K562 (cell line): ENCODE measurements around the gene TRIM38. TPM values are rescaled to one million over a fixed set of nuclear protein-coding genes. Genes with fewer than 3 reads are reported as not detected.

ENCODE experiments used
- BRF1 ChIP-seq: IDR thresholded peaks from 3 replicates; pipeline ENCODE4 v1.6.1; 2011; ENCODE audit warnings: borderline replicate concordance, mild to moderate bottlenecking; ENCODE audit not compliant: insufficient read length; ENCODE audit errors: extremely low read depth
- CREM ChIP-seq: IDR thresholded peaks from 2 replicates; pipeline ENCODE4 v1.6.1; 2014; ENCODE audit warnings: antibody characterized with exemption, low read depth
- FUS ChIP-seq: fragments of 200-400 bp; formaldehyde crosslinking; optimal IDR thresholded peaks from 2 replicates; pipeline ENCODE3; 2017; ENCODE audit warnings: low read depth, low read length
- ILF3 ChIP-seq: fragments of 450-650 bp; IDR thresholded peaks from 2 replicates; pipeline ENCODE4 v1.6.1; 2018; ENCODE audit warnings: antibody characterized with exemption, mild to moderate bottlenecking, moderate library complexity, borderline replicate concordance
- NCOA4 ChIP-seq: fragments of 450-650 bp; IDR thresholded peaks from 2 replicates; pipeline ENCODE4 v1.6.1; 2018; ENCODE audit warnings: mild to moderate bottlenecking; ENCODE audit not compliant: partially characterized antibody
- NUFIP1 ChIP-seq: fragments of 450-650 bp; IDR thresholded peaks from 2 replicates; pipeline ENCODE4 v1.6.1; 2018; ENCODE audit not compliant: partially characterized antibody
- PURB ChIP-seq: sonication (generic); formaldehyde crosslinking; IDR thresholded peaks from 2 replicates; pipeline ENCODE4 v1.9.0; 2021; ENCODE audit warnings: low read depth, mild to moderate bottlenecking, missing genetic modification reagents
- RBBP5 ChIP-seq: fragments of 200-600 bp; sonication (generic); IDR thresholded peaks from 2 replicates; pipeline ENCODE4 v1.6.1; 2012; ENCODE audit warnings: borderline replicate concordance, mild to moderate bottlenecking, low read length, control low read depth, inconsistent platforms; ENCODE audit not compliant: insufficient read depth, poor library complexity, severe bottlenecking
- RFX5 ChIP-seq: IDR thresholded peaks from 2 replicates; pipeline ENCODE4 v1.6.1; 2011; ENCODE audit warnings: low read depth, mild to moderate bottlenecking, improper control_type of control experiment, low read length
- polyA plus RNA-seq, 8 experiments: library from polyadenylated mRNA; depleted of rRNA in 4 of 8; stranded (reverse) in 5 of 8; unstranded in 3 of 8; fragments of >200 nt; fragmentation: Nextera tagmentation in 2 of 8; fragmentation: Illumina TruSeq in 1 of 8; extraction: Ambion mirVana in 2 of 8; extraction: Trizol in 1 of 8; gene quantifications; 2 replicates each; pipeline versions ENCODE4 v1.2.1 to v1.2.3, GENCODE V29; 2011 to 2014; ENCODE audit warnings: inconsistent platforms in 1 of 8, missing spikeins in 1 of 8
- total RNA-seq, 7 experiments: library from RNA; depleted of rRNA in 6 of 7; stranded (reverse); fragments of >200 nt in 6 of 7; fragmentation: Illumina TruSeq in 2 of 7; extraction: Trizol in 2 of 7; gene quantifications; 2 replicates each; pipeline versions ENCODE4 v1.2.1 to v1.2.3, GENCODE V29; 2011 to 2021; ENCODE audit warnings: low replicate concordance in 1 of 7
- TF ChIP-seq, protein P1 (sequence below): fragments of 450-650 bp; IDR thresholded peaks from 2 replicates; pipeline ENCODE4 v1.6.1; 2016; ENCODE audit warnings: mild to moderate bottlenecking, moderate library complexity
- TF ChIP-seq, protein P2 (sequence below): fragments of 250-450 bp; sonication (Bioruptor Pico); IDR thresholded peaks from 2 replicates; pipeline ENCODE4 v1.4.0; 2020; ENCODE audit warnings: mild to moderate bottlenecking, moderate library complexity, borderline replicate concordance

The TRIM38 gene
- total and polyA plus RNA-seq, 9 of the 15 experiments (the other 6 are each of a cell fraction or from before 2014, with no cell fraction given) = 1.7 to 6.7 (median 6.3) TPM

DNA sequence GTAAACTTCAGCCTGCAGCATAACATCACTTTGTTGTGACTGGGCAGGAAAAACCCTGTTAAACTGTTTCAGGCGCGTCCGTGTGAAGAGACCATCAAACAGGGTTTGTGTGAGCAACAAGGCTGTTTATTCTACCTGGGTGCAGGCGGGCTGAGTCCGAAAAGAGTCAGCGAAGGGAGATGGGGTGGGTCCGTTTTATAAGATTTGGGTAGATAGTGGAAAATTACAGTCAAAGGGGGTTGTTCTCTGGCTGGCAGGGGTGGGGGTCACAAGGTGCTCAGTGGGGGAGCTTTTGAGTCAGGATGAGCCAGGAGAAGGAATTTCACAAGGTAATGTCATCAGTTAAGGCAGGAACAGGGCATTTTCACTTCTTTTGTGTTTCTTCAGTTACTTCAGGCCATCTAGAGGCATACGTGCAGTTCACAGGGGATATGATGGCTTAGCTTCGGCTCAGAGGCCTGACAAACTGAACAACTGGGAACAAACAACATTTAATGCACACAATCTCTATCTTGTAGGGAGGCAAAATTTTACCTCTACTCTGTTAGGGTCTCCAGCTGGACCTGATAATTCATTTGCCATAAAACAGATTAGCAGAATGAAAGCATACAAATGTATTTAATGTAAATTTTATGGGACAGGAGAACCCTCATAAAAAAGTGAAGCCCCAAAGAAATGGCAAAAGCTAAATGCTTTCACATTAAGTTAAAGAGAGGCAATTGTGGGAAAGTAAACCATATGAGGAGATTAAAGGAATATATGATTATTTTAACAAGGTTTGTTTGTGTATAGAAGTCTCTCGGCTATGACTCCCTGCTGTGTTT lies 66.4 kb downstream of the TRIM38 start (continued):
- TF ChIP-seq, protein P1, sequence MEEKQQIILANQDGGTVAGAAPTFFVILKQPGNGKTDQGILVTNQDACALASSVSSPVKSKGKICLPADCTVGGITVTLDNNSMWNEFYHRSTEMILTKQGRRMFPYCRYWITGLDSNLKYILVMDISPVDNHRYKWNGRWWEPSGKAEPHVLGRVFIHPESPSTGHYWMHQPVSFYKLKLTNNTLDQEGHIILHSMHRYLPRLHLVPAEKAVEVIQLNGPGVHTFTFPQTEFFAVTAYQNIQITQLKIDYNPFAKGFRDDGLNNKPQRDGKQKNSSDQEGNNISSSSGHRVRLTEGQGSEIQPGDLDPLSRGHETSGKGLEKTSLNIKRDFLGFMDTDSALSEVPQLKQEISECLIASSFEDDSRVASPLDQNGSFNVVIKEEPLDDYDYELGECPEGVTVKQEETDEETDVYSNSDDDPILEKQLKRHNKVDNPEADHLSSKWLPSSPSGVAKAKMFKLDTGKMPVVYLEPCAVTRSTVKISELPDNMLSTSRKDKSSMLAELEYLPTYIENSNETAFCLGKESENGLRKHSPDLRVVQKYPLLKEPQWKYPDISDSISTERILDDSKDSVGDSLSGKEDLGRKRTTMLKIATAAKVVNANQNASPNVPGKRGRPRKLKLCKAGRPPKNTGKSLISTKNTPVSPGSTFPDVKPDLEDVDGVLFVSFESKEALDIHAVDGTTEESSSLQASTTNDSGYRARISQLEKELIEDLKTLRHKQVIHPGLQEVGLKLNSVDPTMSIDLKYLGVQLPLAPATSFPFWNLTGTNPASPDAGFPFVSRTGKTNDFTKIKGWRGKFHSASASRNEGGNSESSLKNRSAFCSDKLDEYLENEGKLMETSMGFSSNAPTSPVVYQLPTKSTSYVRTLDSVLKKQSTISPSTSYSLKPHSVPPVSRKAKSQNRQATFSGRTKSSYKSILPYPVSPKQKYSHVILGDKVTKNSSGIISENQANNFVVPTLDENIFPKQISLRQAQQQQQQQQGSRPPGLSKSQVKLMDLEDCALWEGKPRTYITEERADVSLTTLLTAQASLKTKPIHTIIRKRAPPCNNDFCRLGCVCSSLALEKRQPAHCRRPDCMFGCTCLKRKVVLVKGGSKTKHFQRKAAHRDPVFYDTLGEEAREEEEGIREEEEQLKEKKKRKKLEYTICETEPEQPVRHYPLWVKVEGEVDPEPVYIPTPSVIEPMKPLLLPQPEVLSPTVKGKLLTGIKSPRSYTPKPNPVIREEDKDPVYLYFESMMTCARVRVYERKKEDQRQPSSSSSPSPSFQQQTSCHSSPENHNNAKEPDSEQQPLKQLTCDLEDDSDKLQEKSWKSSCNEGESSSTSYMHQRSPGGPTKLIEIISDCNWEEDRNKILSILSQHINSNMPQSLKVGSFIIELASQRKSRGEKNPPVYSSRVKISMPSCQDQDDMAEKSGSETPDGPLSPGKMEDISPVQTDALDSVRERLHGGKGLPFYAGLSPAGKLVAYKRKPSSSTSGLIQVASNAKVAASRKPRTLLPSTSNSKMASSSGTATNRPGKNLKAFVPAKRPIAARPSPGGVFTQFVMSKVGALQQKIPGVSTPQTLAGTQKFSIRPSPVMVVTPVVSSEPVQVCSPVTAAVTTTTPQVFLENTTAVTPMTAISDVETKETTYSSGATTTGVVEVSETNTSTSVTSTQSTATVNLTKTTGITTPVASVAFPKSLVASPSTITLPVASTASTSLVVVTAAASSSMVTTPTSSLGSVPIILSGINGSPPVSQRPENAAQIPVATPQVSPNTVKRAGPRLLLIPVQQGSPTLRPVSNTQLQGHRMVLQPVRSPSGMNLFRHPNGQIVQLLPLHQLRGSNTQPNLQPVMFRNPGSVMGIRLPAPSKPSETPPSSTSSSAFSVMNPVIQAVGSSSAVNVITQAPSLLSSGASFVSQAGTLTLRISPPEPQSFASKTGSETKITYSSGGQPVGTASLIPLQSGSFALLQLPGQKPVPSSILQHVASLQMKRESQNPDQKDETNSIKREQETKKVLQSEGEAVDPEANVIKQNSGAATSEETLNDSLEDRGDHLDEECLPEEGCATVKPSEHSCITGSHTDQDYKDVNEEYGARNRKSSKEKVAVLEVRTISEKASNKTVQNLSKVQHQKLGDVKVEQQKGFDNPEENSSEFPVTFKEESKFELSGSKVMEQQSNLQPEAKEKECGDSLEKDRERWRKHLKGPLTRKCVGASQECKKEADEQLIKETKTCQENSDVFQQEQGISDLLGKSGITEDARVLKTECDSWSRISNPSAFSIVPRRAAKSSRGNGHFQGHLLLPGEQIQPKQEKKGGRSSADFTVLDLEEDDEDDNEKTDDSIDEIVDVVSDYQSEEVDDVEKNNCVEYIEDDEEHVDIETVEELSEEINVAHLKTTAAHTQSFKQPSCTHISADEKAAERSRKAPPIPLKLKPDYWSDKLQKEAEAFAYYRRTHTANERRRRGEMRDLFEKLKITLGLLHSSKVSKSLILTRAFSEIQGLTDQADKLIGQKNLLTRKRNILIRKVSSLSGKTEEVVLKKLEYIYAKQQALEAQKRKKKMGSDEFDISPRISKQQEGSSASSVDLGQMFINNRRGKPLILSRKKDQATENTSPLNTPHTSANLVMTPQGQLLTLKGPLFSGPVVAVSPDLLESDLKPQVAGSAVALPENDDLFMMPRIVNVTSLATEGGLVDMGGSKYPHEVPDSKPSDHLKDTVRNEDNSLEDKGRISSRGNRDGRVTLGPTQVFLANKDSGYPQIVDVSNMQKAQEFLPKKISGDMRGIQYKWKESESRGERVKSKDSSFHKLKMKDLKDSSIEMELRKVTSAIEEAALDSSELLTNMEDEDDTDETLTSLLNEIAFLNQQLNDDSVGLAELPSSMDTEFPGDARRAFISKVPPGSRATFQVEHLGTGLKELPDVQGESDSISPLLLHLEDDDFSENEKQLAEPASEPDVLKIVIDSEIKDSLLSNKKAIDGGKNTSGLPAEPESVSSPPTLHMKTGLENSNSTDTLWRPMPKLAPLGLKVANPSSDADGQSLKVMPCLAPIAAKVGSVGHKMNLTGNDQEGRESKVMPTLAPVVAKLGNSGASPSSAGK = no peak
- TF ChIP-seq FUS (no peak), RFX5 (no peak), ILF3 (peak; percentile 68; the same call in 1 of the 2 replicates), BRF1 (no peak), CREM (no peak), PURB (CRISPR knock-in tag) (no peak), RBBP5 (peak; percentile 20), NUFIP1 (no peak), NCOA4 (no peak)
- TF ChIP-seq, protein P2, sequence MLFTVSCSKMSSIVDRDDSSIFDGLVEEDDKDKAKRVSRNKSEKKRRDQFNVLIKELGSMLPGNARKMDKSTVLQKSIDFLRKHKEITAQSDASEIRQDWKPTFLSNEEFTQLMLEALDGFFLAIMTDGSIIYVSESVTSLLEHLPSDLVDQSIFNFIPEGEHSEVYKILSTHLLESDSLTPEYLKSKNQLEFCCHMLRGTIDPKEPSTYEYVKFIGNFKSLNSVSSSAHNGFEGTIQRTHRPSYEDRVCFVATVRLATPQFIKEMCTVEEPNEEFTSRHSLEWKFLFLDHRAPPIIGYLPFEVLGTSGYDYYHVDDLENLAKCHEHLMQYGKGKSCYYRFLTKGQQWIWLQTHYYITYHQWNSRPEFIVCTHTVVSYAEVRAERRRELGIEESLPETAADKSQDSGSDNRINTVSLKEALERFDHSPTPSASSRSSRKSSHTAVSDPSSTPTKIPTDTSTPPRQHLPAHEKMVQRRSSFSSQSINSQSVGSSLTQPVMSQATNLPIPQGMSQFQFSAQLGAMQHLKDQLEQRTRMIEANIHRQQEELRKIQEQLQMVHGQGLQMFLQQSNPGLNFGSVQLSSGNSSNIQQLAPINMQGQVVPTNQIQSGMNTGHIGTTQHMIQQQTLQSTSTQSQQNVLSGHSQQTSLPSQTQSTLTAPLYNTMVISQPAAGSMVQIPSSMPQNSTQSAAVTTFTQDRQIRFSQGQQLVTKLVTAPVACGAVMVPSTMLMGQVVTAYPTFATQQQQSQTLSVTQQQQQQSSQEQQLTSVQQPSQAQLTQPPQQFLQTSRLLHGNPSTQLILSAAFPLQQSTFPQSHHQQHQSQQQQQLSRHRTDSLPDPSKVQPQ (CRISPR knock-in tag) = no peak
